Measurements from ENCODE around the gene OLFM4. TPM values are rescaled to one million over a fixed set of nuclear protein-coding genes. Genes with fewer than 3 reads are reported as not detected.

Gene OLFM4
- total and polyA plus RNA-seq, 10 of the 15 experiments (the other 5 are each of a cell fraction or from before 2014, with no cell fraction given): 0.03 to 0.27 (median 0.11) TPM; not detected in 6

- TF ChIP-seq, protein P1, sequence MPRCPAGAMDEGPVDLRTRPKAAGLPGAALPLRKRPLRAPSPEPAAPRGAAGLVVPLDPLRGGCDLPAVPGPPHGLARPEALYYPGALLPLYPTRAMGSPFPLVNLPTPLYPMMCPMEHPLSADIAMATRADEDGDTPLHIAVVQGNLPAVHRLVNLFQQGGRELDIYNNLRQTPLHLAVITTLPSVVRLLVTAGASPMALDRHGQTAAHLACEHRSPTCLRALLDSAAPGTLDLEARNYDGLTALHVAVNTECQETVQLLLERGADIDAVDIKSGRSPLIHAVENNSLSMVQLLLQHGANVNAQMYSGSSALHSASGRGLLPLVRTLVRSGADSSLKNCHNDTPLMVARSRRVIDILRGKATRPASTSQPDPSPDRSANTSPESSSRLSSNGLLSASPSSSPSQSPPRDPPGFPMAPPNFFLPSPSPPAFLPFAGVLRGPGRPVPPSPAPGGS (IDR thresholded peaks at IDR 0.05; ENCODE audit: borderline replicate concordance, insufficient read depth, low read depth, low read length, poor library complexity, severe bottlenecking): no peak
- no peak for TF ChIP-seq NBN (IDR thresholded peaks at IDR 0.05)
Measured at GRCh38 chr13:53004573-53004972, 24.0 kb upstream of the OLFM4 start (continued).

DNA sequence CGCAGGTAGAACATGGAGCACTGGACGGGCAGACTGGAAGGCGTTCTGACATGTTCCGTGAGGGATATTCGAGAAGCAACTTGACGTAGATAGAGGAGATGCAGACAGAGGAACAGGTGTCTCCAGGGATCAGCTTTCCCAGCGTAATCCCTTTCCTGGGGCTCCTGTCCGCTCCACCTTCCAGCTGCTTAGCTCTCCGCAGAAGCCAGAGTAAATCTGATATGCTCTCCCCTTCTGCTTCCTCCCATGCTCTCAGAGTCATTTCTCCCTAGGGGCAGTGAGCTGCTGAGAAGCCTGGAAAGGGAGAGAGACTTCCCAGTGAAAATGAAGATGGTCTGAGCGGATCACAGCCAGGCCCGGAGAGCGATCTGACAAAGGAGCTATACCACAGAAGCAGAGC, 23.0 kb upstream of the OLFM4 start:
- SMC1A ChIA-PET (ENCODE audit: uncharacterized antibody, unreplicated experiment): interaction anchor here (0.9 kb wide), 1 partner anchor 91 kb away, joined by 3 read pairs; no protein-coding TSS in a partner anchor
- ATAC-seq: no peak
- no peak for FAIRE-seq
- no peak overlapping the region for H3K4me2 ChIP-seq (ENCODE audit: control insufficient read depth, insufficient read depth)
- in situ Hi-C loops (cut with MboI): no loop called here
- no peak overlapping the region for H2AFZ ChIP-seq (ENCODE audit: control insufficient read depth, low read depth, low read length)
- DNase-seq (ENCODE audit: low read depth, low spot score): no peak
- H4K20me1 ChIP-seq (ENCODE audit: control insufficient read depth, insufficient read depth): no peaks in the 10 kb centered on the region
- BruUV-seq (replicated peaks): no TSS peak
- H3K27me3 ChIP-seq (replicated peaks in 1 of 2; ENCODE audit: control insufficient read depth in 2 of 2, insufficient read depth in 2 of 2, low read length in 1 of 2): peaks cover 0 to 2% of the 10 kb centered on the region in 2 experiments; a peak in 1 of 4 replicates
- RAD21 ChIA-PET (ENCODE audit: unreplicated experiment): no interaction called here
- 42% methylated on average over 12 of the region's 12 CpGs for WGBS (ENCODE audit: insufficient coverage, insufficient replicate concordance, low lambda C conversion rate, missing lambda C conversion rate)
- no peak overlapping the region for H3K9ac ChIP-seq (ENCODE audit: control insufficient read depth, insufficient read depth, low read length)
- H3K27ac ChIP-seq (ENCODE audit: control insufficient read depth, insufficient read depth): no peak overlapping the region
- intact Hi-C loops (cut with micrococcal nuclease; ENCODE audit: unreplicated experiment): no loop called here
- POLR2A ChIA-PET: no interaction called here
- H3K4me3 ChIP-seq: no peak overlapping the region
- no peaks in the 10 kb centered on the region for H3K4me1 ChIP-seq (ENCODE audit: control insufficient read depth, insufficient read depth, low read length)
- CTCF ChIA-PET: interaction anchor here (0.8 to 1.2 kb wide), 3 partner anchors 14 to 144 kb away, joined by 3 to 6 read pairs (median 3); no protein-coding TSS in a partner anchor
- H3K36me3 ChIP-seq (ENCODE audit: control insufficient read depth in 2 of 2, insufficient read depth in 2 of 2, low read length in 1 of 2): no peaks in the 10 kb centered on the region
- no peaks in the 10 kb centered on the region for H3K79me2 ChIP-seq (ENCODE audit: control insufficient read depth, insufficient read depth, low read length)
- no peaks in the 10 kb centered on the region for H3K9me3 ChIP-seq (replicated peaks; ENCODE audit: control insufficient read depth, insufficient read depth, low read length)
- TF ChIP-seq, protein P2, sequence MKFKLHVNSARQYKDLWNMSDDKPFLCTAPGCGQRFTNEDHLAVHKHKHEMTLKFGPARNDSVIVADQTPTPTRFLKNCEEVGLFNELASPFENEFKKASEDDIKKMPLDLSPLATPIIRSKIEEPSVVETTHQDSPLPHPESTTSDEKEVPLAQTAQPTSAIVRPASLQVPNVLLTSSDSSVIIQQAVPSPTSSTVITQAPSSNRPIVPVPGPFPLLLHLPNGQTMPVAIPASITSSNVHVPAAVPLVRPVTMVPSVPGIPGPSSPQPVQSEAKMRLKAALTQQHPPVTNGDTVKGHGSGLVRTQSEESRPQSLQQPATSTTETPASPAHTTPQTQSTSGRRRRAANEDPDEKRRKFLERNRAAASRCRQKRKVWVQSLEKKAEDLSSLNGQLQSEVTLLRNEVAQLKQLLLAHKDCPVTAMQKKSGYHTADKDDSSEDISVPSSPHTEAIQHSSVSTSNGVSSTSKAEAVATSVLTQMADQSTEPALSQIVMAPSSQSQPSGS (IDR thresholded peaks at IDR 0.05; ENCODE audit: low read length): no peak
- no peak for TF ChIP-seq HDAC2 (IDR thresholded peaks at IDR 0.05)
- TF ChIP-seq IRF4 (IDR thresholded peaks at IDR 0.05; ENCODE audit: low read depth, low read length): no peak
- no peak for TF ChIP-seq BACH1 (IDR thresholded peaks at IDR 0.05; ENCODE audit: borderline replicate concordance)
- TF ChIP-seq, protein P3, sequence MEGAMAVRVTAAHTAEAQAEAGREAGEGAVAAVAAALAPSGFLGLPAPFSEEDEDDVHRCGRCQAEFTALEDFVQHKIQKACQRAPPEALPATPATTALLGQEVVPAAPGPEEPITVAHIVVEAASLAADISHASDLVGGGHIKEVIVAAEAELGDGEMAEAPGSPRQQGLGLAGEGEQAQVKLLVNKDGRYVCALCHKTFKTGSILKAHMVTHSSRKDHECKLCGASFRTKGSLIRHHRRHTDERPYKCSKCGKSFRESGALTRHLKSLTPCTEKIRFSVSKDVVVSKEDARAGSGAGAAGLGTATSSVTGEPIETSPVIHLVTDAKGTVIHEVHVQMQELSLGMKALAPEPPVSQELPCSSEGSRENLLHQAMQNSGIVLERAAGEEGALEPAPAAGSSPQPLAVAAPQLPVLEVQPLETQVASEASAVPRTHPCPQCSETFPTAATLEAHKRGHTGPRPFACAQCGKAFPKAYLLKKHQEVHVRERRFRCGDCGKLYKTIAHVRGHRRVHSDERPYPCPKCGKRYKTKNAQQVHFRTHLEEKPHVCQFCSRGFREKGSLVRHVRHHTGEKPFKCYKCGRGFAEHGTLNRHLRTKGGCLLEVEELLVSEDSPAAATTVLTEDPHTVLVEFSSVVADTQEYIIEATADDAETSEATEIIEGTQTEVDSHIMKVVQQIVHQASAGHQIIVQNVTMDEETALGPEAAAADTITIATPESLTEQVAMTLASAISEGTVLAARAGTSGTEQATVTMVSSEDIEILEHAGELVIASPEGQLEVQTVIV (IDR thresholded peaks at IDR 0.05; ENCODE audit: borderline replicate concordance, partially characterized antibody): no peak
- no peak for TF ChIP-seq ZNF207 (IDR thresholded peaks at IDR 0.05; ENCODE audit: borderline replicate concordance)
- no peak for TF ChIP-seq SREBF2 (IDR thresholded peaks at IDR 0.05; ENCODE audit: low read length)
- TF ChIP-seq USF1 (IDR thresholded peaks at IDR 0.05; ENCODE audit: borderline replicate concordance, extremely low read length, insufficient read depth, low read depth, low read length): no peak
- no peak for TF ChIP-seq DPF2 (IDR thresholded peaks at IDR 0.05)
- no peak for TF ChIP-seq GABPA (IDR thresholded peaks at IDR 0.05; ENCODE audit: low read depth)
- no peak for TF ChIP-seq GATAD2B (conservative IDR thresholded peaks at IDR 0.05; ENCODE audit: low read depth)
- no peak for TF ChIP-seq STAT1 (conservative IDR thresholded peaks at IDR 0.05)
- no peak for TF ChIP-seq ZNF622 (IDR thresholded peaks at IDR 0.05)
- no peak for TF ChIP-seq CBFB (IDR thresholded peaks at IDR 0.05; ENCODE audit: low read depth)

All from GM12878 (cell line).